HT-29 (cell line): ENCODE measurements around the gene RPP40. TPM values are rescaled to one million over a fixed set of nuclear protein-coding genes. Genes with fewer than 3 reads are reported as not detected.
"Not testable (repeated sequence)": the region's sequence is repeated elsewhere in the genome, so short reads cannot be mapped to it uniquely, and the experiment has no call there.

Experiments used
- DNase-seq: peaks from one replicate; pipeline ENCODE4 v3.0.0-alpha.2; 2015; ENCODE audit warnings: low spot score
- total RNA-seq: library from RNA; depleted of rRNA; stranded (reverse); fragments of >200 nt; shearing (Covaris generic); gene quantifications from 2 replicates; pipeline ENCODE4 v1.2.3, GENCODE V29; 2014; rRNA removed

Gene RPP40, protein sequence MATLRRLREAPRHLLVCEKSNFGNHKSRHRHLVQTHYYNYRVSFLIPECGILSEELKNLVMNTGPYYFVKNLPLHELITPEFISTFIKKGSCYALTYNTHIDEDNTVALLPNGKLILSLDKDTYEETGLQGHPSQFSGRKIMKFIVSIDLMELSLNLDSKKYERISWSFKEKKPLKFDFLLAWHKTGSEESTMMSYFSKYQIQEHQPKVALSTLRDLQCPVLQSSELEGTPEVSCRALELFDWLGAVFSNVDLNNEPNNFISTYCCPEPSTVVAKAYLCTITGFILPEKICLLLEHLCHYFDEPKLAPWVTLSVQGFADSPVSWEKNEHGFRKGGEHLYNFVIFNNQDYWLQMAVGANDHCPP
- 9.8 and 24.9 TPM in 2 replicates for total RNA-seq

DNA sequence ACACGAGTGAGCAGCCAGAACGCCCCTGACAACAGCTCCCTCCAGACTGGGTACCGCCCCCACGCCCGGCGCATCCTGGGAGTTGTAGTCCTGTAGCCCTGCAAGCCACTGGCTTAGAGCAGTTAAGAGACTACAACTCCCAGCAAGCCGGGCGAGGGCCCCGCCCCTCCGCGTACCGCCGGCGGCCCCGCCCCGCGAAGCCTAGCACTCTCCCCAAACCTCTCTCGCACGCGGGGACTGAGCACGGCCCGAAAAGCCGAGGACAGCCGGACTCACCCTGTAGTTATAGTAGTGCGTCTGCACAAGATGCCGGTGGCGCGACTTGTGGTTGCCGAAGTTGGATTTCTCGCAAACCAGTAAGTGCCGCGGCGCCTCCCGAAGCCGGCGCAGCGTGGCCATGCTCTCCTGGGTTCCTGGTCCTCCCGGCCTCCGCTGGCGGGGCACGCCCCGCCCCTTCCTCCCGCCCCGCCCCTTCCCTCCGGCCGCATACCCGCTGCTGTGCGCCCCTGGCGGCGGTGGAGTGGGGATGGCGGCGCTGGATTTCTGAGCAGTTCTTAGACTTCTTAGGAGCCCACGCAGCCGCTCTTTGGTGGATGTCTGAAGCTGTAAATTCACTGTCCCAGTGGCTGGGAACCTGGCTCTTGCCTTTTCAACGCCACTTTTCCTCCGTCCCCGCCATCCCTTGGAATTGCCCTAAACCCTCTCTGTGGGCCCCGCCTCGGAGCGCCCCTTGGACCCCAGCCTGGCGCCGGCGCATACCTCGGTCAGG, at the start of gene RPP40:
TSS of gene RPP40 (minus strand) at position 434 of the 769 bp plus-strand sequence. CDS start at position 399, 35 bp downstream.
- peak; percentile 97 for DNase-seq

DNA sequence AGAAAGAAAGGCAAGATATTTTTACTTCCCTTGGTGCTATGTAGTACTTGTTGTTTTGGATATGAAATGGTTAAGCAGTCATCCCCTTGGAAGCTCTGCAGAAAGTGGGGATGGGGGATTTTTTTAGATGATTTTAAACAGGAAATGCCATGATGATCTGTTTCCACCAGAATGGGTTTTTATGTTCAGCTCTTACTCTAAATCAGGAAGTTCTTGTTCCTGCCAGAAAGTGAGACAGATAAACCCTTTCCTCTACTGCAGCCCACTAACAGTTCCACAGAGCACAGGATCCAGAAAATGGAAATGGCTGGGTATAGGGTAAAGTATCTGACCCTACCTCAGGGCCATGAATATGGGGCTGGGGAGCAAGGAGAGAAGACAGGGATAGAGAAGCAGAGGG, 49.2 kb upstream of the RPP40 start:
- DNase-seq = no peak

DNA sequence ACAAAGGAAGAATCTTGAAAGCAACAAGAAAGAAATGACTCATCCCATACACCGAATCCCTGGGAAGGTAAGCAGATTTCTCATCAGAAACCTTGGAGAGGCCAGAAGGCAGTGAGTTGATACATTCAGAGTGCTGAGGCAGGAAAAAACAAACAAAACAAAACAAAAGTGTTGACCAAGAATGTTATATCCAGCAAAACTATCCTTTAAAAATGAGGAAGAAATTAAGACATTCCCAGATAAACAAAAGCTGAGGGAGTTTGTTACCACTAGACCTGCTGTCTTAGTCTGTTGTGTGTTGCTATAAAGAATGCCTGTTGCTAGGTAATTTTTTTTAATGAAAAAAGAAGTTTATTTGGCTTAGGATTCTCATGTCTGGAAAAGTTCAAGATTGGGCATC, 47.6 kb upstream of the RPP40 start:
- DNase-seq = no peak

DNA sequence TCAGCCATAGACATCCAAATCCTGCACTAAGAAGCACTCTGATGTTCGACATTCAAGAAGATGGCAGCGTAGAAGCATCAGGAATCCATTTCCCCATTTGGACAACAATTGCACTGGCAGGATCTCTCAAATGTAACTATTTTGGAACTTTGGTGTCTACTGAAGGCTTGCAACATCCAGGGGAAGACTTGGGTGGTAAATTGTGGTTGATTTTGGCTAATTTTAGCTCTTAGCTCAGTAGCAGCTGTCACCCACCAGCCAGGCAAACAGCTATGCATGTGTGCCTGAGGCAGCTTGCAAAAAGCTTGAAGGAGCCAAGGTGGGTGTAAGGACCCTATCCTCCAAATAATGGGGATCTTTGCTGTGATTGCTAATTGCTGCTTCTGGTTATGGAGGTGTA, 46.2 kb upstream of the RPP40 start:
- DNase-seq = no peak

DNA sequence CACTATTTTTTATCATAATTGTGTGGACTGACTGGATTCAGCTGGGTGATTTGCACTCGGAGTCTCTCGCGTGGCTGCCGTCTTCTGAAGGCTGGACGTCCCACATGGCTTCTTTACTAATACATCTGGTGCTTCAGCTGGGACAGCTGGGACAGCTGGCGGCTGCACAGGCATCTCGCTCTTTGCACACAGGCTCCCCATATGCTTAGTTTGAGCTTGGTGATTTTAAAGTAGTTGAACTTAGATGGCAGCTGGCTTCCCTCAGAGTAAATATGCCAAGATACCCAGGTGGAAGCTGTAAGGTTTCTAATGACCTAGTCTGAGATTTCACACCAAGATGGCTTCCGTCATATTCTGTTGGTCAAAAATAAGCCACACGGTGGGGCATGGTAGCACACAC, 42.6 kb upstream of the RPP40 start:
- no peak for DNase-seq

DNA sequence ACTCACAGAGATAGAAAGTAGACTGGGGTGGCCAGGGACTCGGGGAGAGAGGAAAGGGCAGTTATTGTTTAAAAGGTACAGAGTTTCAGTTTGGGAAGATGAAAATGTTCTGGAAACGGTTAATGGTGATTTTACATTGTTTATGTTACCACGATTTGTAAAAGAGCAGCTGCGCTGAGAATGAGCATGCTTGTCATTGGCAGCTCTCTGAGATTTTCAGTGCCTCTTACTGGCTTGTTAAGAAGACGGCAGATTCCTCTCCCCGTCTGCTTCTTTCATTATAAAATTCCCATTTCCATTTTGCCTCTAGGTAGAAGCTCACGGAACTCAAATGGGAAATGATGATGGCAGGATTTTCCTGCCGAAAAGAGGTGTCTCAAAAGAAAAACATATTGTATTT, 41.6 kb upstream of the RPP40 start:
- DNase-seq = no peak

DNA sequence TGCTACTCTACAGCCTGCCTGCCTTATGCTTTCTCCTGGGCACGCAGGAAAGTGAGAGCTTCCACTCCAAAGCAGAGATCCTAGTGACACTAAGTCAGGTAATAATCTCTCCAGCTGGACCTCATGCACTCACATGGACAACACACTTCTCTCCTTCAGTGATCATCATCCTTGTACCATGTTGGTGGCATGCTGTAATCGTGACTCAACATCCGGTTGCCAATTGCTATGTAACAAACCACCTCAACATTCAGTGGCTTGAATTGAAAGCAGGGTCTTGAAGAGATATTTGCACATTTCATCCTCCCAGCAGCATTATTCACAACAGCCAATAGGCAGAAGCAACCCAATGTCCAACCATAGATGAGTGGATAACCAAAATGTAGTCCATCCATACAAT, 41.0 kb upstream of the RPP40 start:
- DNase-seq = no peak

DNA sequence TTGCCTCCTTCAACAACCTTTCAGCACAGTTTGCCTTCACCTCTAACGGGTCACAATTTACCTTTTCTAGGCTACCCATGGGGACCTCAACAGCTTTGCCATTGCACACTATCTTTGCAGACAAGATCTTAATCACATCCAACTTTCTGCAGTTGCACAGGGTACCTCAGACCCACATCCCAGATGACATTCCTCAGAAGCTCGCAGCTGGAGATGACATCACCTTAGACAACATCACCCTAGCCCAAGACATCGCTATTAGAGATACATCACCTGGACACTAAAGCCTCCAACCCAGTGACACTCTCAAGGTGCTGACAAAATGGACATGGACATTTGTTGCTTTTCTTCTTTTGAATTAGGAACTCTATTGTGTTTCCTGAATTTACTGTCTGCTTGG, 38.6 kb upstream of the RPP40 start:
- DNase-seq = no peak

DNA sequence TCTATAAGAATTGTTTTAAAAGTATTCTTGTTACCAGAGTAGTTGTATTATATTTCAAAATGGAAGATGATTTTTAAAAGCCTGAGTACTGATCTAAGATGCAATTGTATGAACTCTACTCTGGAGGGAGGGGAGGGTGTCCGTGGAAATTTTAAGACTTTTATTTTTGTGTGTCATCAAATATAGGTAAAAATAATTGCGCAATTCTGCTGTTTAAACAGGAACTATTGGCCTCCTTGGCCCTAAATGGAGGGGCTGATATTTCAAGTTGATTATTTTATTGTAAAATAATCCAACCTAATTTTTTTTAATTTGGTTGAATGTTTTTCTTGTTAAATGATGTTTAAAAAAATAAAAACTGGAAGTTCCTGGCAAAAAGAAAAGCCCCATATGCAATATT, 38.1 kb upstream of the RPP40 start:
- DNase-seq = no peak

DNA sequence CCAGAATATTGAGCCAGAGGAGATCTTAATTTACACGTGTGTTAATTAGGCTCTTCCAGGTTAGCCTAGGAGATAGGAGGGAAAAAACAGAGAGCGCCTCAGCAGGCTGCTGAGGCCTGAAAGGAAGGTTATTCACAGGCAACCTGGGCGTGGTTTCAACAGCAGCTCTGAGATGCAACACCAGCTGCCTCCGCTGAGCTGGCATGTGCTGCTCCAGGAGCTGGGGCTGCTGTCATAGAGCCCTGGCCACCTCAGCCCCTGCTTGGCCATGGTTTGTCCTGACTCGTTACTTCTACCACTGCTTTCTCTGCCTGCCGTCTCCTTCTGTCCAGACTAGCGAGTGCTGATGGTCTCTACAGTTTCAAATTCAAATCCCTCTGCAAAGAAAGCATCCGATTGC, 32.4 kb upstream of the RPP40 start:
- DNase-seq = peak; percentile 28

DNA sequence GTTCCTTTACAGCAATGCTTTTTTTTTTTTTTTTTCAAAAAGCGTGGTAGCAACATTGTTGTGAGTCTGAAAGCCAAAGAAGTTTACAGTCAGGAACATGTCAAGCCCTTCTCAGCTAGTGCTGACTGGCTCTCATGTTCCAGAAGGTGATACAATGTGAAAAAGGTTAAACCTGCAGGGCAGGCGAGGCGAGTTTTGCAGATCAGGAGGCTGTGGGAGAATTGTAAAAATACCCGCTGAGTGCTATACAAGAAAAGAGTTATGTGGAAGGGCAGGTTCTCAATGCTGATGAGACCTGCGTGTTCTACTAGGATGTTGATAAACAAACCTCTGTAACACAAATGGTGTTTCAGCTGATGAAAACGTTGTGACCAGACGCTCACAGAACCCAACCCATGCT, 30.9 kb upstream of the RPP40 start:
- DNase-seq = no peak

DNA sequence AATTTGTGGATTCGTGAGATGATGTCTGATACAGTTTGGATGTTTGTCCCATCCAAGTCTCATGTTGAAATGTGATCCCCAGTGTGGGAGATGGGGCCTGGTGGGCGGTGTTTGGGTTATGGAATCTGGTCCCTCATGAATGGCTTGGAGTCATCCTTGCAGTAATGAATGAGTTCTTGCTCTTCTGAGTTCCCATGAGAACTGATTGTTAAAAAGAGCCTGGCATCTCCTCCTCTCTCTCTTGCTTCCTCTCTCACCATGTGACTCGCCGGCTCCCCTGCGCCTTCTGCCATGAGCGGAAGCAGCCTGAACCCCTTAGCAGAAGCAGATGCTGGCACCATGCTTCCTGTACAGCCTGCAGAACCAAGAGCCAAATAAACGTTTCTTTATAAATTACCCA, 30.5 kb upstream of the RPP40 start:
- no peak for DNase-seq

DNA sequence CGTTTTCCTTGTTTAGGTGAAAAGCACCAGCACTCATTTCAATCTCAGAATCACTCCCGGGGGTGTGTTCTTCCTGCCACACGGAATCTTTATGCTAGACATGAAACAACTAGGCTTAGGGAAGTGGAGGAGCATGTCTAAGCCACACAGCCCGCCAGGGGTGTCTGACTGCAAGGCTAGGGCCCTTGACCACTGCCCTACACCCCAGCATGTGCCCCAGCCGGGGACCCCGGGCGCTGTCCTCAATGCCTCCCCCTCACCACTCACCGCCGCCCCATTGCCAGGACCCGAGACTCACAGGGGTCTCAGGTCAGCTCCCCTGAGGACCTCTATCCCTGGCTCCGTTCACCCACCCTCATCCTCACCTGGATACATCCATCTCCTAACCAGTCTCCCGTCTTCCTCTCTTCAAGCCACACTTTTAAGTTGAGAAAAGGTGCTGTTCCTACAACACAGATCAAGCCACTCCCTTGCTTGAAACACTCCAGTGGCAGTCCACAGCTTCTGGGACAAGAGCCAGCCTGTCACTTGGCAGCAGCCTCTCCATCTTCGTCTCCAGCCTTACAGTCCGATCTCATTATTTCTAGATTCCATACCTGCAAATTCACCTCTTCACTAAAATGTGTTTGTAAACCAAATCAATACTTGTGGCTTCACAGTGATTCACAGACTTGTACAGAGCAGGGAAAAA, 29.5 kb upstream of the RPP40 start:
- not testable (repeated sequence) for DNase-seq

DNA sequence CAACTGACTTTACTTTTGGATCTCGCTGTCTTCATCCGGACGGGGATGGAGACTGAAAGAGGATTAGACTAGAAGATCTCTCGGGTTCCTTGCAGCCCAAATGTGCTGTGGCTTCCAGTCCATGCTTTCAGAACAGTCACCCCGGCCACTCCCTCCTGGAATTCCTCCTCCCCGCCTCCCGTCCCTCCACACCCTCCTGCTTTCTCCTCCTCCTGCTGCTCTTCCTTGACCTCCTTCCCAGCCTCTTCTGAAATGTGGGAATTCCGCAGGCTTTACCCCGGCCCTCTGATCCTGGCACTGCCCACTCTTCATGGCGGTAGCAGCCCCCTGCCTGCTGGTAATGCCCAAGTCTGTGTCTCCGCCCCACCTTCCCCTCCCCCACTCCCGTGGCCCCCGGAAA, 28.9 kb upstream of the RPP40 start:
- not testable (repeated sequence) for DNase-seq

DNA sequence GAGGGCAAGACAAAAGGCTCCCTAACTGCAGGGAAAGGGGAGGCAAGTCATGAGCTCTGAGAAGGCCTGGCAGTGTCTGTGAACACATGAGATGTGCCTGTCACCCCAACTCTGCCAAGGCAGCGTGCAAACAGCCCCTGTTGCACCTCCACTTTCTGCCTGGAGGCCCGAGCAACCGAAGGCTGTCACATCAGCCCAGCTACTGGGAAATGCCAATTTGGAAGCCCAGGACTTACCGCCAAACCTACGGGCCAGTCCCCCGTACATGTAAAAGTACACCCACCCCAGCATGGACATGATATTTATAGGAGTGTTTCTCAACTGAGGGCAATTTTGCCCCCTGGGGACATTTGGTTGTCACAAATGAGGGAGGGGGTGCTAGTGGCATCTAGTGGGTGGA, 27.3 kb upstream of the RPP40 start:
- no peak for DNase-seq

DNA sequence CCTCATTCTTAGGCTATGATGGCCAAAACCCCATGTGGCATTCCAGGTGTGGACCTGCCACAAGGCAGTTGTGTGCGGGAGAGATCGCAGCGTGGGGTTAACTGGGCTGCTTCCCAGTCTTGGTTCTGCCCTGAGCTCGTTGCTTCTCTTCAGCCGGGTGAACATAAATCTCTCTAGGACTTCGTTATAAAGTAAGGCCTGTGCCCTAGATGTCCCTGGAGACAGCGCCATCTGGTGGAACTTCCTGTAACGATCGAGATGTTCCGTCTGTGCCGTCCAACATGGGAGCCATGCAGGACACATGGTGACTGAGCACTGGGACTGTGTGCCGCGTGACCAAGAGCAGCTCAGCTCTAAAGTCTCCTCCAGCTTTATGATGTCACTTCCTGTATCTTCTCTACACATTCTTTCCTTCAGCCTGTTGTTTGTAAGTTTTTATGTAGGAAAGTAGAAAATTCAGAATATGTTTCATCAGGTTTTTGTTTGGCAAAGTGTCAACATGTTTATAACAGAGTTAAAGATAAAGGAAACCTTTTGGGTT, 26.8 kb upstream of the RPP40 start:
- peak; percentile 94 for DNase-seq

DNA sequence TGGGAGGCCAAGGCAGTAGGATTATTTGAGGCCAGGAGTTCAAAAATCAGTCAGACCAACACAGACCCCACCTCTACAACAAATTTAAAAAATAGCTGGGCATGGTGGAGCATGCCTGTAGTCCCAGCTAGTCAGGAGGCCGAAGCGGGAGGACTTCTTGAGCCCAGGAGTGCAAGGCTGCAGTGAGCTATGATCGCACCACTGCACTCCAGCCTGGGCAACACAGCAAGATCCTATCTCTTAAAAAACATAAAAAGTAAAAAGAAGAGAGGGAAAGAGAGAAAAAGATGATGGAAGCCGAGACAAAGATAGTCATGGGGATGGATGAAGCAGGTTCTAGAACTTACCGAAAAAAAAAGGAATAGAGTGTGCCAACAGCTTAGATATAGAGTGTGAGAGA, 25.8 kb upstream of the RPP40 start:
- no peak for DNase-seq

DNA sequence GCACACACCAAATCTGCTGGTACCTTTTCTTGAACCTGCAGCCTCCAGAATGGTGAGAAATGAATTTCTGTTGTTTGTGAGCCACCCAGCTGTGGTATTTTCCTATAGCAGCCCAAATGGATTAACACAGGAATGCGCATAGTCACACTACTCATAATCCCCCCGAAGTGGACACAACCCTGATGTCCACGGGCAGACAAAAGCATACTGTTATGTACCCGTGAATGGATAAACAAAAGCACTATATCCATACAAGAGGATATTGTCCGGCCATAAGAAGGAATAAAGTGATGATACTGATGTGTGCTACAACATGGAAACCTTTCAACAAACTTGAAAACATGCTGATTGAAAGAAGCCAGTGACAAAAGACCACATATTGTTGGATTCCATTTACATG, 25.1 kb upstream of the RPP40 start:
- DNase-seq = no peak

DNA sequence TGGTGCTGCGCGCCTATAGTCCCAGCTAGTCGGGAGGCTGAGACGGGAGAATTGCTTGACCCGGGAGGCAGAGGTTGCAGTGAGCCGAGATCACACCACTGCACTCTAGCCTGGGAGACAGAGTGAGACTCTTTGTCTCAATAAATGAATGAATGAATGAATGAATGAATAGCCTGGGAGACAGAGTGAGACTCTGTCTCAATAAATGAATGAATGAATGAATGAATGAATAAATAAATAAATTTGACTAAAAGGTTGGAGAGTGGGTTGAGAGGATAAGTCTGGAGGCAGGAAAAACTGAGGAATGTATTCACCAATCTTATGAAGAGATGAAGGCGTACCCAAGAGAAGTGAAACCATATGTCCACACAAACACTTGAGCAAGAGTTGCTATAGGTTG, 24.5 kb upstream of the RPP40 start:
- no peak for DNase-seq

DNA sequence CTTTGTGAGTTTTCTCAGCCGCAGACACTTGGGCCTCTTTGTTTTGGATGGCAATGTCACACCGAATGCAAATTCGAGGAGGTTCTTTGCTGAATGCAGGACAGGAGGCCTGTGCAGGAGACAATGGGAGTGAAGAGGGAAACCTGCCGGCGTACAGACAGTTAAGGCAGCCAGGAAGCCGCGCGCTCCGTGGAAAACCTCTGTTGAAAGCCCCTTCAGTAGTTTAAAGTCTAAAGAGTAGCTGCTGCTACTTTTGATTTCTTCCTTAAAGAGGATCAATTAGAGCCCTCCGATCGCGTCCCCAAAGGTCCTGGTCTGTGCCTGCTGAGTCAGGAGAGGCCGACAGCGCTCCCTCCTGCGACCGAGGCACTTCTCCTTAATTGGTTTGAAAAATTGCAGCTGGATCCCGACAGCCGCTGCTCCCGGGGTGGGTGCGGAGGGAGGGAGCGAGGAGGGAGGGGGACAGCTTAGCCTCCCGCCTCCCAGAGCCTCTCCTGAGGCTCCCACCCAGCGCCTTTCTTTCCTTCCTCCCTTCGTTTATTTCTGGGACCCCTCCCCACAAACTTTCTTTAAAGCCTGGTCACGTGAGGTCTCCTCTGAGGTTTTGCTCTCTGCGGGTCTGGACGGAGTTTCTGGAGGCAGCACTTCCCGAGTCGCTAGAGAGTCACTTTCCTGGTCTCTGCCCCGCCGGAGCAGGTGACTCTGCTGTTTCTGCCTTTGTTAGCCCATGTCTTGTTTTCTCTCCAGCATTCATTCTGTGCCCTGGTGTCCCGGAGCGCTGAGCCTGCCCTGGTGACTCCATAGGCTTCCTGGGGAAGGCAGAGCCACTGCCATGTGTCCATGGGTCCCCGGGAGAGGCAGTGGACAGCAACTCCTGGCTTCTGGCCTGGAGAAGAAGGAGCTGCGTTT, 22.3 kb upstream of the RPP40 start:
- peak; percentile 37 for DNase-seq

DNA sequence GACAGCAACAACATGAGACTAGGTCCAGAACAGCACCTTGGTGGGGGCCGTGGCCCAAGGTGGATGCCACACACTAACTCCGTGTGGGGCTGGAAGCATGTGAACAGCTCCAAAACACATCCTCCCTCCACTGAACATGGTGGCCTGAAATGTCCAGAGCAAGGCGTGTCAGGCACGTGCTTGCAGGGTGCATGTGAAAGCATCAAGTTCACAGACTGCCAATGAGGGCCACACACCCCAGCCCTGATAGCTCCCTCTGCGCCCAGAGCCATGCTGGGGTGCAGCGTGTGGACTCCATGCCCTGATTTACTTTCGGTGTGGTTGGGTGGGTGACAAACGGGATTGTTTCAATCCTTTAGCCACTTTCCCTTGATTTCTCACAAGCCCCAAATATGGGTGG, 20.1 kb upstream of the RPP40 start:
- DNase-seq = no peak
